IMR-90 (cell line): Measurements from ENCODE around the gene SLC26A8. TPM values are rescaled to one million over a fixed set of nuclear protein-coding genes. Genes with fewer than 3 reads are reported as not detected.

Experiments used
- ATAC-seq: fragments of 200-7000 bp; cut with Tn5 transposase; 2 replicates; pipeline ENCODE4 v1.9.1; 2020; ENCODE audit warnings: low read depth, mild to moderate bottlenecking, moderate library complexity
- BruUV-seq: library from RNA; stranded (reverse); fragments of 400-500 nt; replicated peaks from 2 replicates; lab custom pipeline; 2021; lab: Mats Ljungman, UMichigan
- CTCF ChIA-PET: fragments of 300-600 bp; formaldehyde crosslinking; extraction: SDS; loops from one replicate; lab custom pipeline; 2021; ENCODE audit warnings: antibody characterized with exemption; lab: Yijun Ruan, JAX
- POLR2A ChIA-PET: fragments of 300-600 bp; sonication (Branson Sonifier 250); formaldehyde crosslinking; loops from one replicate; lab custom pipeline; 2022; ENCODE audit warnings: antibody characterized with exemption; ENCODE audit not compliant: unreplicated experiment; lab: Charles Lee
- DNase-seq: peaks from one replicate; pipeline ENCODE4 v3.0.0; 2013
- H2AFZ ChIP-seq: replicated peaks from 2 replicates; pipeline ENCODE3; 2013; ENCODE audit warnings: low read length, mild to moderate bottlenecking; ENCODE audit not compliant: poor library complexity
- H2AK5ac ChIP-seq: 2 replicates; pipeline ENCODE4 v1.6.1; 2013; ENCODE audit warnings: low read depth, low read length, inconsistent platforms
- H2AK9ac ChIP-seq: replicated peaks from 2 replicates; pipeline ENCODE3; 2013; ENCODE audit warnings: mild to moderate bottlenecking, low read depth, low read length, moderate library complexity; ENCODE audit not compliant: poor library complexity
- H2BK120ac ChIP-seq: 2 replicates; pipeline ENCODE4 v1.6.1; 2013; ENCODE audit warnings: low read depth, low read length, inconsistent platforms
- H2BK15ac ChIP-seq: 3 replicates; pipeline ENCODE4 v1.6.1; 2013; ENCODE audit warnings: low read depth, low read length, inconsistent platforms
- H2BK20ac ChIP-seq: 2 replicates; pipeline ENCODE4 v1.6.1; 2013; ENCODE audit warnings: low read depth, mild to moderate bottlenecking, inconsistent platforms, low read length, moderate library complexity
- H2BK5ac ChIP-seq: 2 replicates; pipeline ENCODE4 v1.6.1; 2013; ENCODE audit warnings: mild to moderate bottlenecking, low read depth, low read length, inconsistent platforms; ENCODE audit not compliant: poor library complexity, severe bottlenecking
- H3K14ac ChIP-seq: replicated peaks from 2 replicates; pipeline ENCODE4 v1.6.1; 2013; ENCODE audit warnings: low read depth, low read length, inconsistent platforms
- H3K18ac ChIP-seq: 2 replicates; pipeline ENCODE4 v1.6.1; 2013; ENCODE audit warnings: low read depth, low read length, control low read depth
- H3K23ac ChIP-seq: 2 replicates; pipeline ENCODE4 v1.6.1; 2013; ENCODE audit warnings: low read depth, low read length, inconsistent platforms
- H3K27ac ChIP-seq: 2 replicates; pipeline ENCODE4 v1.5.1; 2013; ENCODE audit warnings: mild to moderate bottlenecking, control low read depth, low read length; ENCODE audit not compliant: insufficient read depth
- H3K27me3 ChIP-seq: 2 replicates; pipeline ENCODE4 v1.6.1; 2013; ENCODE audit warnings: low read length; ENCODE audit not compliant: control insufficient read depth, insufficient read depth
- H3K36me3 ChIP-seq: 2 replicates; pipeline ENCODE4 v1.6.1; 2013; ENCODE audit warnings: low read length, mixed read lengths; ENCODE audit not compliant: control insufficient read depth, insufficient read depth
- H3K4ac ChIP-seq: 2 replicates; pipeline ENCODE4 v1.6.1; 2013; ENCODE audit warnings: low read depth, low read length, inconsistent platforms
- H3K4me1 ChIP-seq: 2 replicates; pipeline ENCODE4 v1.6.1; 2013; ENCODE audit warnings: low read length, mixed read lengths; ENCODE audit not compliant: control insufficient read depth, insufficient read depth
- H3K4me2 ChIP-seq: 2 replicates; pipeline ENCODE4 v1.6.1; 2013; ENCODE audit warnings: low read depth, mild to moderate bottlenecking, control low read depth, low read length, moderate library complexity
- H3K4me3 ChIP-seq: 2 replicates; pipeline ENCODE4 v1.5.1; 2013; ENCODE audit warnings: low read depth, mild to moderate bottlenecking, control low read depth, low read length, moderate library complexity; ENCODE audit not compliant: insufficient read depth
- H3K56ac ChIP-seq: 2 replicates; pipeline ENCODE4 v1.6.1; 2013; ENCODE audit warnings: low read length, inconsistent platforms; ENCODE audit not compliant: insufficient read depth; ENCODE audit errors: extremely low read depth
- H3K79me1 ChIP-seq, 2 experiments: 2 replicates each; pipeline ENCODE4 v1.6.1; 2013; ENCODE audit warnings: low read length in 2 of 2, inconsistent platforms in 1 of 2, low read depth in 1 of 2
- H3K9ac ChIP-seq: 2 replicates; pipeline ENCODE4 v1.6.1; 2013; ENCODE audit warnings: low read depth, low read length, control low read depth
- H3K9me1 ChIP-seq: 2 replicates; pipeline ENCODE4 v1.6.1; 2013; ENCODE audit warnings: low read length, inconsistent platforms; ENCODE audit not compliant: insufficient read depth
- H3K9me3 ChIP-seq: 2 replicates; pipeline ENCODE4 v1.6.1; 2013; ENCODE audit warnings: low read length; ENCODE audit not compliant: control insufficient read depth, insufficient read depth
- H4K20me1 ChIP-seq: 2 replicates; pipeline ENCODE4 v1.6.1; 2013; ENCODE audit warnings: low read length, inconsistent platforms; ENCODE audit not compliant: insufficient read depth
- H4K5ac ChIP-seq: 2 replicates; pipeline ENCODE4 v1.6.1; 2013; ENCODE audit warnings: mild to moderate bottlenecking, low read depth, low read length, control low read depth
- H4K8ac ChIP-seq, 2 experiments: 2 replicates each; pipeline ENCODE4 v1.6.1; 2013; ENCODE audit warnings: low read depth in 2 of 2, low read length in 2 of 2, control low read depth in 1 of 2, inconsistent platforms in 1 of 2
- H4K91ac ChIP-seq: 2 replicates; pipeline ENCODE4 v1.6.1; 2013; ENCODE audit warnings: low read depth, low read length, inconsistent platforms; ENCODE audit not compliant: insufficient read depth
- CHD1 ChIP-seq: IDR thresholded peaks from 2 replicates; pipeline ENCODE4 v1.6.1; 2012; ENCODE audit warnings: low read depth, low read length, improper control_type of control experiment
- FOS ChIP-seq: fragments of 150-350 bp; IDR thresholded peaks from 2 replicates; pipeline ENCODE4 v1.6.1; 2016; ENCODE audit warnings: low read depth, low read length
- MAZ ChIP-seq: IDR thresholded peaks from 2 replicates; pipeline ENCODE4 v1.6.1; 2012; ENCODE audit warnings: low read depth, mild to moderate bottlenecking, low read length, improper control_type of control experiment, moderate library complexity, borderline replicate concordance
- POLR2A ChIP-seq: IDR thresholded peaks from 2 replicates; pipeline ENCODE4 v1.6.1; 2012; ENCODE audit warnings: mild to moderate bottlenecking, low read depth, low read length
- SMC3 ChIP-seq: fragments of 150-350 bp; IDR thresholded peaks from 2 replicates; pipeline ENCODE4 v1.6.1; 2016; ENCODE audit warnings: low read depth, mild to moderate bottlenecking, antibody characterized with exemption, low read length, moderate library complexity
- dilution Hi-C: fragments of 300-500 bp; cut with HindIII; formaldehyde crosslinking; loops from one replicate; pipeline ENCODE4 v1.14.3; 2018; ENCODE audit warnings: low sequenced_read_pairs; ENCODE audit not compliant: unreplicated experiment
- in situ Hi-C: fragments of 300-500 bp; cut with MboI; formaldehyde crosslinking; loops from 3 replicates; pipeline ENCODE4 v1.14.3; 2019; ENCODE audit warnings: low sequenced_read_pairs, inconsistent platforms, mixed read lengths
- intact Hi-C: fragments of 100-400 bp; cut with micrococcal nuclease; formaldehyde crosslinking; loops from 2 replicates; pipeline ENCODE4 v1.10.0; 2022
- polyA plus RNA-seq, 3 experiments: library from polyadenylated mRNA; depleted of rRNA; stranded (reverse); fragments of >200 nt; gene quantifications; 2 replicates each; pipeline ENCODE4 v1.2.3, GENCODE V29; 2012; ENCODE audit warnings: low replicate concordance in 1 of 3
- total RNA-seq: library from RNA; depleted of rRNA; stranded (reverse); fragments of >200 nt; gene quantifications from 2 replicates; pipeline ENCODE4 v1.2.3, GENCODE V29; 2012
- TF ChIP-seq, protein P1 (sequence below): fragments of 150-350 bp; IDR thresholded peaks from 2 replicates; pipeline ENCODE4 v1.6.1; 2017; ENCODE audit warnings: mild to moderate bottlenecking, antibody characterized with exemption, low read length, low read depth
- TF ChIP-seq, protein P2 (sequence below): fragments of 150-350 bp; IDR thresholded peaks from 2 replicates; pipeline ENCODE4 v1.6.1; 2016; ENCODE audit warnings: low read depth, mild to moderate bottlenecking, low read length, moderate library complexity, borderline replicate concordance

SLC26A8 gene
- total and polyA plus RNA-seq, 2 of the 4 experiments (the other 2 are of a cell fraction): 0.07 TPM; not detected in 1

DNA sequence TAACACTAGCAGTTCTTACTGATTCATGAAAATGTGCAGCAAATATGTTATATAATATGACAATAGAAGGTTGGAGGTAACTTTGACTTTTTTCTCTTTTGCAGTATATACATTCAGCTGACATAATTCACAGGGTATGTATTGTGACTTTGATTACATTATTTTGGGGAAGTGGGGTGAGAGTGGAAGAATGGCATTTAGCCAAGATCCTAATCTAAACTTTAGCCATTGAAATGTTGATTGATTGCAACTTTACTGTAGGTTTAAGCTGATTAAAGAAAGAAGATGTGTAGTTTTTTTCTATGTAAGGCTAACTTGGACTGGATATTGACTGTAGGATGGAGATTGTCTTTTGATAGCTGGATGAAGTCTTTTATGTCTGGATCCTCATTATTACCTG is 49.1 kb upstream of the SLC26A8 start:
- H2AFZ ChIP-seq: no peak overlapping the region
- no peak overlapping the region for H3K18ac ChIP-seq
- no peak overlapping the region for H3K4me3 ChIP-seq
- no TSS peak for BruUV-seq
- no peak overlapping the region for H2BK20ac ChIP-seq
- no peak overlapping the region for H2BK15ac ChIP-seq
- ChIA-PET CTCF (interaction anchor here (1.4 kb wide), 1 partner anchor 21 kb away, joined by 5 read pairs; no protein-coding TSS in a partner anchor), POLR2A (no interaction called here)
- H3K4me1 ChIP-seq: no peaks in the 10 kb centered on the region; the same call in 1 of the 2 replicates
- no peak overlapping the region for H2BK5ac ChIP-seq
- no peak overlapping the region for H3K4ac ChIP-seq
- dilution Hi-C loops: no loop called here
- intact Hi-C loops: no loop called here
- in situ Hi-C loops: no loop called here
- no peak overlapping the region for H4K91ac ChIP-seq
- H3K9me3 ChIP-seq: no peaks in the 10 kb centered on the region
- H3K9me1 ChIP-seq: no peaks in the 10 kb centered on the region; the same call in 1 of the 2 replicates
- H3K4me2 ChIP-seq: no peak overlapping the region
- H2AK5ac ChIP-seq: no peak overlapping the region
- no peak overlapping the region for H3K27ac ChIP-seq
- no peak overlapping the region for H2AK9ac ChIP-seq
- no peak overlapping the region for H3K56ac ChIP-seq
- DNase-seq (no peak), ATAC-seq (no peak)
- peaks cover 8% of the 10 kb centered on the region for H3K36me3 ChIP-seq
- TF ChIP-seq POLR2A (no peak), FOS (no peak), CHD1 (no peak), MAZ (no peak), SMC3 (no peak)
- TF ChIP-seq, protein P1, sequence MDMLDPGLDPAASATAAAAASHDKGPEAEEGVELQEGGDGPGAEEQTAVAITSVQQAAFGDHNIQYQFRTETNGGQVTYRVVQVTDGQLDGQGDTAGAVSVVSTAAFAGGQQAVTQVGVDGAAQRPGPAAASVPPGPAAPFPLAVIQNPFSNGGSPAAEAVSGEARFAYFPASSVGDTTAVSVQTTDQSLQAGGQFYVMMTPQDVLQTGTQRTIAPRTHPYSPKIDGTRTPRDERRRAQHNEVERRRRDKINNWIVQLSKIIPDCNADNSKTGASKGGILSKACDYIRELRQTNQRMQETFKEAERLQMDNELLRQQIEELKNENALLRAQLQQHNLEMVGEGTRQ: no peak
- TF ChIP-seq, protein P2, sequence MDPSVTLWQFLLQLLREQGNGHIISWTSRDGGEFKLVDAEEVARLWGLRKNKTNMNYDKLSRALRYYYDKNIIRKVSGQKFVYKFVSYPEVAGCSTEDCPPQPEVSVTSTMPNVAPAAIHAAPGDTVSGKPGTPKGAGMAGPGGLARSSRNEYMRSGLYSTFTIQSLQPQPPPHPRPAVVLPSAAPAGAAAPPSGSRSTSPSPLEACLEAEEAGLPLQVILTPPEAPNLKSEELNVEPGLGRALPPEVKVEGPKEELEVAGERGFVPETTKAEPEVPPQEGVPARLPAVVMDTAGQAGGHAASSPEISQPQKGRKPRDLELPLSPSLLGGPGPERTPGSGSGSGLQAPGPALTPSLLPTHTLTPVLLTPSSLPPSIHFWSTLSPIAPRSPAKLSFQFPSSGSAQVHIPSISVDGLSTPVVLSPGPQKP: no peak
- no peak overlapping the region for H3K9ac ChIP-seq
- H3K23ac ChIP-seq: no peak overlapping the region
- no peak overlapping the region for H2BK120ac ChIP-seq
- H3K27me3 ChIP-seq: no peaks in the 10 kb centered on the region
- H4K5ac ChIP-seq: no peak overlapping the region
- H3K79me1 ChIP-seq: peaks cover 16 to 47% of the 10 kb centered on the region in 2 experiments
- no peak overlapping the region for H3K14ac ChIP-seq
- no peak overlapping the region for H4K8ac ChIP-seq
- H4K20me1 ChIP-seq: peaks cover 29% of the 10 kb centered on the region
